SK-N-SH (cell line): ENCODE results near the gene EPB41L1.

ENCODE experiments used
- CTCF ChIP-seq: fragments of 200-600 bp; sonication (generic); IDR thresholded peaks from 2 replicates; pipeline ENCODE4 v1.6.1; 2017; ENCODE audit warnings: antibody characterized with exemption, mild to moderate bottlenecking, moderate library complexity
- FOXM1 ChIP-seq: IDR thresholded peaks from 2 replicates; pipeline ENCODE4 v1.4.0; 2012; ENCODE audit warnings: low read depth, mild to moderate bottlenecking
- MXI1 ChIP-seq: IDR thresholded peaks from 2 replicates; pipeline ENCODE4 v1.6.1; 2012; ENCODE audit warnings: mild to moderate bottlenecking, low read depth, low read length, improper control_type of control experiment
- REST ChIP-seq: IDR thresholded peaks from 2 replicates; pipeline ENCODE4 v1.6.1; 2012; ENCODE audit warnings: mild to moderate bottlenecking, low read depth, low read length, moderate library complexity
- TCF12 ChIP-seq: IDR thresholded peaks from 2 replicates; pipeline ENCODE4 v1.4.0; 2012
- USF2 ChIP-seq: fragments of 150-350 bp; IDR thresholded peaks from 2 replicates; pipeline ENCODE4 v1.6.1; 2017; ENCODE audit warnings: antibody characterized with exemption, low read length, low read depth, borderline replicate concordance
- TF ChIP-seq, protein P1 (sequence below): IDR thresholded peaks from 2 replicates; pipeline ENCODE4; 2012

DNA sequence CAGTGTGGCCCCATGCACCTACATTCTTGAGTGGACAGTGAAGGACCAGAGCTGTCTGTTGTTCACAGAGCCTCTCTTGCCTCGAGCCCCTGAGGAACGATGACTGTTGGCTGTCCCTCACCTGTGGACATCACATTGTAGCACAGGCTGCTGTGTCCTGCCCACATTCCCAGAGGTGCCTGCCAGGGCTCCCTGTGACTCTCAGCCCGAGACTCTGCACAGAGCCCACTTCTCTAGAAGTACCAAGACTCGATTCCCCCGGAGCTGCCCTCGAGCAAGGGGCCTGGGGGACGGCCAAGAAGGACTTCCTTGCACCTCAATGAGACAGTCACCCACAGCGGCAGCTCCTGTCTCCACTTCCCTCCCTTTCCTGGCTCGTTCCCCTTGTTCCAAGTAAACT, 123.0 kb downstream of the EPB41L1 start:
- TF ChIP-seq CTCF = no peak
- no peak for TF ChIP-seq TCF12
- TF ChIP-seq MXI1 = no peak
- no peak for TF ChIP-seq USF2
- no peak for TF ChIP-seq REST
- TF ChIP-seq, protein P1, sequence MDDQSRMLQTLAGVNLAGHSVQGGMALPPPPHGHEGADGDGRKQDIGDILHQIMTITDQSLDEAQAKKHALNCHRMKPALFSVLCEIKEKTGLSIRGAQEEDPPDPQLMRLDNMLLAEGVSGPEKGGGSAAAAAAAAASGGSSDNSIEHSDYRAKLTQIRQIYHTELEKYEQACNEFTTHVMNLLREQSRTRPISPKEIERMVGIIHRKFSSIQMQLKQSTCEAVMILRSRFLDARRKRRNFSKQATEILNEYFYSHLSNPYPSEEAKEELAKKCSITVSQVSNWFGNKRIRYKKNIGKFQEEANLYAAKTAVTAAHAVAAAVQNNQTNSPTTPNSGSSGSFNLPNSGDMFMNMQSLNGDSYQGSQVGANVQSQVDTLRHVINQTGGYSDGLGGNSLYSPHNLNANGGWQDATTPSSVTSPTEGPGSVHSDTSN = no peak
- no peak for TF ChIP-seq FOXM1
